Brain pericyte (primary cell): Measurements from ENCODE around the gene ALLC.

Experiments used
- DNase-seq: peaks from one replicate; pipeline ENCODE4 v3.0.0-alpha.2; 2012; ENCODE audit warnings: low read depth, low spot score

The ALLC gene

GRCh38 chr2:3679180-3679579, 21.2 kb downstream of the ALLC start:
- DNase-seq, result no peak

- DNase-seq, result no peak
Measured at GRCh38 chr2:3679616-3680393, 21.8 kb downstream of the ALLC start.

GRCh38 chr2:3680548-3681345, 22.7 kb downstream of the ALLC start:
- DNase-seq, result no peak

- no peak for DNase-seq
Measured at GRCh38 chr2:3681625-3682024, 23.6 kb downstream of the ALLC start.

GRCh38 chr2:3682811-3683210, 24.8 kb downstream of the ALLC start:
- DNase-seq, result no peak

- DNase-seq, result no peak
Measured at GRCh38 chr2:3683748-3684454, 25.9 kb downstream of the ALLC start.

- no peak for DNase-seq
Measured at GRCh38 chr2:3689998-3690748, 32.2 kb downstream of the ALLC start.

- no peak for DNase-seq
Measured at GRCh38 chr2:3692375-3692774, 34.4 kb downstream of the ALLC start.

- DNase-seq, result no peak
Measured at GRCh38 chr2:3696545-3696944, 38.5 kb downstream of the ALLC start.

GRCh38 chr2:3701071-3701470, 43.1 kb downstream of the ALLC start:
- no peak for DNase-seq

- DNase-seq, result no peak
Measured at GRCh38 chr2:3703236-3703756, 45.3 kb downstream of the ALLC start, which contains the start of gene DCDC2C. Gene DCDC2C, plus strand, starts transcription at chr2:3703575. Its CDS starts 177 bp downstream, at chr2:3703752.

GRCh38 chr2:3703757-3704355, 45.9 kb downstream of the ALLC start:
- no peak for DNase-seq

GRCh38 chr2:3704692-3705091, 46.7 kb downstream of the ALLC start:
- no peak for DNase-seq

- DNase-seq, result no peak
Measured at GRCh38 chr2:3705782-3706181, 47.8 kb downstream of the ALLC start.

- no peak for DNase-seq
Measured at GRCh38 chr2:3706892-3707291, 48.9 kb downstream of the ALLC start.

- DNase-seq, result no peak
Measured at GRCh38 chr2:3708576-3708975, 50.6 kb downstream of the ALLC start.

GRCh38 chr2:3709225-3709624, 51.2 kb downstream of the ALLC start:
- DNase-seq, result no peak

GRCh38 chr2:3712424-3712823, 54.4 kb downstream of the ALLC start:
- DNase-seq, result no peak

GRCh38 chr2:3712831-3713503, 55.0 kb downstream of the ALLC start:
- DNase-seq, result no peak

- no peak for DNase-seq
Measured at GRCh38 chr2:3718679-3719078, 60.7 kb downstream of the ALLC start.
